ENCODE data around the gene JDP2. TPM values are rescaled to one million over a fixed set of nuclear protein-coding genes. Genes with fewer than 3 reads are reported as not detected.

The JDP2 gene
- total and polyA plus RNA-seq, 2 experiments from 2014 or later, result 12.5 to 22.0 TPM

- Histone ChIP-seq H3K4me1 (ENCODE audit: low read depth) (no peaks in the 10 kb centered on the region), H3K27ac (no peak overlapping the region), H3K9me3 (ENCODE audit: low read depth) (no peaks in the 10 kb centered on the region), H3K36me3 (no peaks in the 10 kb centered on the region), H3K27me3 (no peaks in the 10 kb centered on the region), H3K4me3 (no peak overlapping the region)
- TF ChIP-seq CTCF (IDR thresholded peaks at IDR 0.05; ENCODE audit: low read depth, low read length), result no peak
- no peak for DNase-seq (ENCODE audit: low read depth in 1 of 2, low spot score in 1 of 2)
Observed at GRCh38 chr14:75511201-75511600, 83.4 kb downstream of the JDP2 start.

- no peaks in the 10 kb centered on the region for H3K9me3 ChIP-seq (ENCODE audit: low read depth)
- no peak for DNase-seq (ENCODE audit: low read depth in 1 of 2, low spot score in 1 of 2)
- no peak overlapping the region for H3K4me3 ChIP-seq
- H3K27ac ChIP-seq, result no peak overlapping the region
- TF ChIP-seq CTCF (IDR thresholded peaks at IDR 0.05; ENCODE audit: low read depth, low read length), result no peak
- no peaks in the 10 kb centered on the region for H3K27me3 ChIP-seq
- no peaks in the 10 kb centered on the region for H3K36me3 ChIP-seq
- no peaks in the 10 kb centered on the region for H3K4me1 ChIP-seq (ENCODE audit: low read depth)
Observed at GRCh38 chr14:75513911-75514672, 86.3 kb downstream of the JDP2 start.

GRCh38 chr14:75514673-75515628, 87.1 kb downstream of the JDP2 start:
- Histone ChIP-seq H3K4me1 (ENCODE audit: low read depth) (no peaks in the 10 kb centered on the region), H3K36me3 (no peaks in the 10 kb centered on the region), H3K4me3 (no peak overlapping the region), H3K27me3 (no peaks in the 10 kb centered on the region), H3K27ac (no peak overlapping the region), H3K9me3 (ENCODE audit: low read depth) (no peaks in the 10 kb centered on the region)
- DNase-seq (ENCODE audit: low read depth in 1 of 2, low spot score in 1 of 2), result peak in 1 of 2 donors; percentile 31
- peak; percentile 3 for TF ChIP-seq CTCF (IDR thresholded peaks at IDR 0.05; ENCODE audit: low read depth, low read length)

- Histone ChIP-seq H3K27ac (no peak overlapping the region), H3K4me1 (ENCODE audit: low read depth) (no peaks in the 10 kb centered on the region), H3K9me3 (ENCODE audit: low read depth) (no peaks in the 10 kb centered on the region), H3K36me3 (no peaks in the 10 kb centered on the region), H3K4me3 (no peak overlapping the region), H3K27me3 (no peaks in the 10 kb centered on the region)
- peak in 1 of 2 donors; percentile 31 for DNase-seq (ENCODE audit: low read depth in 1 of 2, low spot score in 1 of 2)
- no peak for TF ChIP-seq CTCF (IDR thresholded peaks at IDR 0.05; ENCODE audit: low read depth, low read length)
Observed at GRCh38 chr14:75515629-75515996, 87.8 kb downstream of the JDP2 start.

- Histone ChIP-seq H3K4me3 (no peak overlapping the region), H3K36me3 (no peaks in the 10 kb centered on the region), H3K9me3 (ENCODE audit: low read depth) (no peaks in the 10 kb centered on the region), H3K4me1 (ENCODE audit: low read depth) (peaks cover 17% of the 10 kb centered on the region), H3K27me3 (no peaks in the 10 kb centered on the region), H3K27ac (no peak overlapping the region)
- DNase-seq (ENCODE audit: low read depth in 1 of 2, low spot score in 1 of 2), result peak; percentile 28 to 44
- peak; percentile 42 for TF ChIP-seq CTCF (IDR thresholded peaks at IDR 0.05; ENCODE audit: low read depth, low read length)
Observed at GRCh38 chr14:75518625-75519024, 90.8 kb downstream of the JDP2 start.
